Adrenal gland (tissue), 5 donors: ENCODE results near the gene PRPS1.

ENCODE experiments used
- CTCF ChIP-seq, 6 experiments: fragments of 450-650 bp in 4 of 6; fragments of 200-600 bp in 2 of 6; sonication (generic) in 1 of 6; IDR thresholded peaks; 1 replicate in 5 of 6; 2 replicates in 1 of 6; pipeline versions ENCODE4 v1.5.1 to v1.8.0; 2016 to 2021; ENCODE audit warnings: antibody characterized with exemption in 6 of 6, mild to moderate bottlenecking in 2 of 6, moderate library complexity in 1 of 6
- POLR2A ChIP-seq, 2 donors: fragments of 450-650 bp; IDR thresholded peaks; one replicate each; pipeline ENCODE4 v1.6.1; 2017; ENCODE audit warnings: antibody characterized with exemption in 2 of 2, mild to moderate bottlenecking in 2 of 2, moderate library complexity in 1 of 2
- donor health status: DM: no; HTN: no; CAD: no.

GRCh38 chrX:107579956-107580355 lies 48.4 kb upstream of the PRPS1 start:
- TF ChIP-seq CTCF (IDR thresholded peaks at IDR 0.05) (no peak), POLR2A (IDR thresholded peaks at IDR 0.05) (no peak)
